Measurements from ENCODE around the gene DLG2. TPM values are rescaled to one million over a fixed set of nuclear protein-coding genes. Genes with fewer than 3 reads are reported as not detected.

The DLG2 gene
- total RNA-seq, 1 experiment from 2014 or later, result 17.5 TPM

- Mint-ChIP-seq H3K27ac (no peak overlapping the region), H3K27me3 (ENCODE audit: low read depth) (no peaks in the 10 kb centered on the region), H3K36me3 (no peaks in the 10 kb centered on the region), H3K9me3 (no peaks in the 10 kb centered on the region), H3K4me1 (peaks cover 15% of the 10 kb centered on the region), H3K4me3 (no peak overlapping the region)
- CTCF ChIA-PET, result no interaction called here
- TF ChIP-seq GRHL2 (CRISPR knock-in tag; IDR thresholded peaks at IDR 0.05; ENCODE audit: insufficient replicate concordance, severe bottlenecking) (no peak), CREB1 (CRISPR knock-in tag; IDR thresholded peaks at IDR 0.05) (no peak), RORB (CRISPR knock-in tag; IDR thresholded peaks at IDR 0.05) (no peak), ZNF532 (CRISPR knock-in tag; IDR thresholded peaks at IDR 0.05; ENCODE audit: borderline replicate concordance) (no peak), TEAD1 (CRISPR knock-in tag; IDR thresholded peaks at IDR 0.05) (no peak), FOXJ3 (CRISPR knock-in tag; IDR thresholded peaks at IDR 0.05; ENCODE audit: borderline replicate concordance) (no peak), ETV6 (CRISPR knock-in tag; IDR thresholded peaks at IDR 0.05) (no peak), RELA (CRISPR knock-in tag; IDR thresholded peaks at IDR 0.05; ENCODE audit: borderline replicate concordance) (no peak), PRRX2 (CRISPR knock-in tag; IDR thresholded peaks at IDR 0.05) (no peak), SOX15 (CRISPR knock-in tag; IDR thresholded peaks at IDR 0.05) (no peak), MLX (CRISPR knock-in tag; IDR thresholded peaks at IDR 0.05) (no peak), PREB (CRISPR knock-in tag; IDR thresholded peaks at IDR 0.05; ENCODE audit: borderline replicate concordance) (no peak), FOXP1 (CRISPR knock-in tag; IDR thresholded peaks at IDR 0.05; ENCODE audit: borderline replicate concordance) (no peak), ZNF425 (CRISPR knock-in tag; conservative IDR thresholded peaks at IDR 0.05) (no peak), CTCF (IDR thresholded peaks at IDR 0.05) (no peak), ZNF671 (CRISPR knock-in tag; IDR thresholded peaks at IDR 0.05) (no peak), ESRRA (CRISPR knock-in tag; IDR thresholded peaks at IDR 0.05; ENCODE audit: borderline replicate concordance) (no peak)
- TF ChIP-seq, protein P1, sequence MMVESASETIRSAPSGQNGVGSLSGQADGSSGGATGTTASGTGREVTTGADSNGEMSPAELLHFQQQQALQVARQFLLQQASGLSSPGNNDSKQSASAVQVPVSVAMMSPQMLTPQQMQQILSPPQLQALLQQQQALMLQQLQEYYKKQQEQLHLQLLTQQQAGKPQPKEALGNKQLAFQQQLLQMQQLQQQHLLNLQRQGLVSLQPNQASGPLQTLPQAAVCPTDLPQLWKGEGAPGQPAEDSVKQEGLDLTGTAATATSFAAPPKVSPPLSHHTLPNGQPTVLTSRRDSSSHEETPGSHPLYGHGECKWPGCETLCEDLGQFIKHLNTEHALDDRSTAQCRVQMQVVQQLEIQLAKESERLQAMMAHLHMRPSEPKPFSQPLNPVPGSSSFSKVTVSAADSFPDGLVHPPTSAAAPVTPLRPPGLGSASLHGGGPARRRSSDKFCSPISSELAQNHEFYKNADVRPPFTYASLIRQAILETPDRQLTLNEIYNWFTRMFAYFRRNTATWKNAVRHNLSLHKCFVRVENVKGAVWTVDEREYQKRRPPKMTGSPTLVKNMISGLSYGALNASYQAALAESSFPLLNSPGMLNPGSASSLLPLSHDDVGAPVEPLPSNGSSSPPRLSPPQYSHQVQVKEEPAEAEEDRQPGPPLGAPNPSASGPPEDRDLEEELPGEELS (CRISPR knock-in tag; IDR thresholded peaks at IDR 0.05), result no peak
- TF ChIP-seq, protein P2, sequence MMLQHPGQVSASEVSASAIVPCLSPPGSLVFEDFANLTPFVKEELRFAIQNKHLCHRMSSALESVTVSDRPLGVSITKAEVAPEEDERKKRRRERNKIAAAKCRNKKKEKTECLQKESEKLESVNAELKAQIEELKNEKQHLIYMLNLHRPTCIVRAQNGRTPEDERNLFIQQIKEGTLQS (CRISPR knock-in tag; conservative IDR thresholded peaks at IDR 0.05), result no peak
- TF ChIP-seq, protein P3, sequence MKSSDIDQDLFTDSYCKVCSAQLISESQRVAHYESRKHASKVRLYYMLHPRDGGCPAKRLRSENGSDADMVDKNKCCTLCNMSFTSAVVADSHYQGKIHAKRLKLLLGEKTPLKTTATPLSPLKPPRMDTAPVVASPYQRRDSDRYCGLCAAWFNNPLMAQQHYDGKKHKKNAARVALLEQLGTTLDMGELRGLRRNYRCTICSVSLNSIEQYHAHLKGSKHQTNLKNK (CRISPR knock-in tag; IDR thresholded peaks at IDR 0.05), result no peak
- ATAC-seq, result no peak
- no peak for DNase-seq (ENCODE audit: low spot score)
- POLR2A ChIA-PET, result no interaction called here
Observed at GRCh38 chr11:83954780-83955179, 1672.4 kb downstream of the DLG2 start.

Data from WTC11 (cell line).